Inflammatory macrophage treated with lipopolysaccharide for 4 hours (primary cell): ENCODE results near the gene MRPS6.

Source experiments
- DNase-seq: peaks from one replicate; pipeline ENCODE4 v3.0.0-alpha.2; 2020

Gene MRPS6

DNA sequence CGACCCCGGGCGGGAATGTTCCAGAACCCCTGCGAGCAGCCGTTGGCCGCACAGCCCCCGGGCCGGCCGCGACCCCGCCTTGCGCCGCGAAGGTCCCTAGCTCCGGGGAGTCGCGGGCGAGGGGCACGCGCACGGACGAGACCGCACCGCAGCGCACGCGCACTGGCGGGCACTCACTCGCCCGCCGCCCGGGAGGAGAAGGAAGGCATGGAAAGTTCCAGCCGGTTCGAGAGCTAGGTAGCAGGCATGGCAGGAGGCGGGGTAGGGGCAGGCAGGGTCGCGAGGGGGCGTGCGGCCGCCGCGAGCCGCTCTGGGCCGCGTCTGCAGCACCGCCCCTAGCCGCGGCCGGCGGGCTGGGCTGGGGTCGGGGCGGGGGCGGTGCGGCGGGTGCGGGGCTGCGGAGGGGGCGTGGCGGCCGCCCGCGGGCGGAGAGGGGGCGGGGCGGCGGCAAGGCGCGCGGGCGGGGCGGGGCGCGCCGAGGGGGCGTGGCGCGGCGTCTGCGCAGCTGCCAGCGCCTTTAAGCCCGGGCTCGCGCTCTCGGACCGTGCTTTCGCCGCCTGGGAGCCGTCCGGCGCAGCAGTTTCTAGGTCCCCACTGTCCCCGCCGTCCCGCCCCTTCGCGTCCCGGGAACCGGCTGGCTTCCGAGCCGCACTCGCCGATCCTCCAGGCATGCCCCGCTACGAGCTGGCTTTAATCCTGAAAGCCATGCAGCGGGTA lies at the start of gene MRPS6, which contains the start of gene SLC5A3:
Gene MRPS6, plus strand, starts transcription at position 547 of the 717 bp plus-strand sequence. Its CDS starts 123 bp downstream, at position 670.
Gene SLC5A3, plus strand, starts transcription at position 547 of the 717 bp plus-strand sequence. CDS start 21,621 bp downstream, outside the sequence.
- peak; percentile 89 for DNase-seq

DNA sequence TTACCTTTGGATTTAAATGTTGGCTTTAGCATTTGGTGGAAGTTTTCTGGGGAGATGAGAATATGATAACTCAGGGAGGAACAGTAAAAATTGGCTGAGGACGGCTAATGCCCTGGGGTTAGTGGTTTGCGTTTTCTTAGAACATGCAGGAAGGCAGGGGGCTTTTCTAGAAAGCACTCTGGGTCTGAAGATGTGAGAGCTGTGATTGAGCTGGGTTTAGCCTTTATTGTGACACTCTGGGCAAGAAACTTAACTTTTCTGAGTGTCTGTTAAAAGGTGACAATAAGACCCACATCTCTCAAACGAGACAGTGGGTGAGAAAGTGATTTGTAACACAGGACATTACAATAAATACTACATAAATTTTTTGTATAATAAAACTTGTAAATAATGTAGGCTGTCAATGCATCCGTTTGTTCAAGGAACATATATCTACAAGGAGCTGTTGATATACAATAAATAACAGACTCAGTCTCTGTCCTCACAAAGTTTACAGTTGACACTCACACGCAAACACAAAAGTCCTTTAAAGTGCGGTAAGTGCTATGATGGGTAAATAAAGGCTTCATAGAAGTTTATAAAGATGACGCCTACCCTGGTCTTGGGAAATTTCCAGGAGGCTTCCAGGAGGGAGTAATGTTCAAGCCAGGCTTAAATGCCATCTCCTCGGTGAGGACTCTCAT lies 49.5 kb upstream of the MRPS6 start:
- DNase-seq = no peak

DNA sequence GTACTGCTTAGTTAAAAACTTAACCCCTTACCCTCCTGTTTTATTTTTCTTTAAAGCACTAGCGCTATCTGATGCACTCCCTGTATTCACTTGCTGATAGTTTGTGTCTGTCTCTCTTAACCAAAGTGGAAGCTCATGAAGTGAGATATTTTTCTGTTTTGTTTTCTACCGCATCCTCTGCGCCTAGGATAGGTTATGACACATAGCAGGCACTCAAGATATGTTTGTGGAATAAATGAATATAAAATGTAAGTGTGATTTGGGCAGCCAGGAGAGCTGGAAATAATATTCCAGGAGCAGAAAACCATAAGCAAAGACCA lies 49.0 kb upstream of the MRPS6 start:
- DNase-seq = no peak

DNA sequence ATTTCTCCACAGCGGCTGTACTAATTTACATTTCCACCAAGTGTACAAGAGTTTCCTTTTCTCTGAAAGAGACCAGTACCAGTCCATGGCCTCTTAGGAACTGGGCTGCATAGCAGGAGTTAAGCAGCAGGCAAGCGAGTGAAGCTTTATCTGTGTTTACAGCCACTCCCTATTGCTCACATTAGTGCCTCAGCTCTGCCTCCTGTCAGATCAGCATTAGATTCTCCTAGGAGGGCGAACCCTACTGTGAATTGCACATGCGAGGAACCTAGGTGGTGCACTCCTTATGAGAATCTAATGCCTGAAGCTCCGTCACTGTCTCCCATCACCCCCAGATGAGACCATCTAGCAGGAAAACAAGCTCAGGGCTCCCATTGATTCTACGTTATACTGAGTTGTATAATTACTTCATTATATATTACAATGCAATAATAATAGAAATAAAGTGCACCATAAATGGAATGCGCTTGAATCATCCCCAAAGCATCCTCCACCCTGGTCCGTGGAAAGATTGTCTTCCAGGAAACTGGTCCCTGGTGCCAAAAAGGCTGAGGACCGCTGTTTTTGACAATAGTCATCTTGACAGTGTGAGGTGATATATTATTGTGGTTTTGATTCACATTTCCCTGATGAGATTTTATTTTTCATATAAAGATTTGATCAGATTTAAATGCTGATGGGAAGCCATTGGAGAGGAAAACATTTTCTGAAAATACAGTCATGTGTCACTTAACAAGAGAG lies 45.5 kb upstream of the MRPS6 start:
- DNase-seq = no peak

DNA sequence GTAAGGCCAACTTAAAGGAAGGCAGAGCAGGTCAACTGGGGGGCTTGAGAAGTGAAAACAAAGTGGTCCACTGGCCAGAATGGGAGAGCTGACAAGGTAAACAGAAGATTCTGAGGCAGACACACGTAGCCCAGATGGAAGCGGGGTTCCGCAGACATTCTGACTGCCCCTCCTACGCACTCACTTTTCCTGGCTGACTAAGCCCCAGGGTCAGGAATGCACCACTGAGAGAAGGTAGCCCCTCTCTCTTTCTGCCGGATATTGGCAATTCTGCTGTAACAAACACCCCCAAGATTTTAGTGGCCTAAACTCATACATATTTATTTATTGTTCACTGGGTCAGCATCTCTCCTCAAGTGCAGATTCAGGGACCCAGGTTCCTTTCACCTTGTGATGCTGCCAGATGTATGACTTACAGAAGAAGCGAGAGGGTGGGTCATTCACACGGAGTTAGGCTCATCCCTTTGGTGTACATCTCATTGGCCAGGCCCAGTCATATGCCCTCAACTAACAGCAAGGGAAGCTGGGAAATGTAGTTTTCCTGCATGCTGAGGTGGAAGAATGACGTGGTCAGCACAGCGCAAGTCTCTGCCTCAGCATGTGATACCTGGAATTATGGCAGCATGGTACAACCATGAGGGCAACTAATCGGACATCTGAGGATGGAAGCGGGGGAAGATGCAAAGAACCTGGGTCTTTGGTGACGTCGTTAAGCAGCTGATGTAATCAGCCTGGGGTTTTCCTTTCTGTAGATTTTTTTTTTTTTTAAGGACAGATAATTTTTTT lies 43.4 kb upstream of the MRPS6 start:
- peak; percentile 60 for DNase-seq

DNA sequence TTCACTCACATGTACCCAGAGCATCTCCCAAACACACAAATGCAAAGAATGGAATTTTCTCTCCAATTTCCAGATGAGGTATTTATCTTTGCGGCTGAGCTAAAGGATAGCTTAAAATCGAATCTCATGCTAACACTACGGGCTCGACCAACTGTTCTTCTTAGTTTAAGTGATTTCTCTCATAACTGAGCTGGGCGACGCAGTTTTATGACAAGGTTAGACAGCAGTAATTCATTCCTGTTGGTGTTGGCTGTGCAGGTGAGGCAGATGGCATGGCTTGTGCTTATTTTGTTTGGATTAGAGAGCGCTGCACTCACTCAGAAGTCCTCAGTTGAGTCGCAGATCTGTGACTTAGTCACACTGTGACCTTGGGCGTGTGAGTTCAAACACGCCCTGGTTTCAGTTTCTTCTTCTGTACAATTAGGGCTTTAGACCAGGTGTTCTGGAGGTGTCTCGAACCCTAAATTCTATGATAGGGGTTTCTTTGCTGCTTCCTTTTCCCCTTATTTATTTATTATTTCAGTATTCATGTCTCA lies 41.5 kb upstream of the MRPS6 start:
- no peak for DNase-seq

DNA sequence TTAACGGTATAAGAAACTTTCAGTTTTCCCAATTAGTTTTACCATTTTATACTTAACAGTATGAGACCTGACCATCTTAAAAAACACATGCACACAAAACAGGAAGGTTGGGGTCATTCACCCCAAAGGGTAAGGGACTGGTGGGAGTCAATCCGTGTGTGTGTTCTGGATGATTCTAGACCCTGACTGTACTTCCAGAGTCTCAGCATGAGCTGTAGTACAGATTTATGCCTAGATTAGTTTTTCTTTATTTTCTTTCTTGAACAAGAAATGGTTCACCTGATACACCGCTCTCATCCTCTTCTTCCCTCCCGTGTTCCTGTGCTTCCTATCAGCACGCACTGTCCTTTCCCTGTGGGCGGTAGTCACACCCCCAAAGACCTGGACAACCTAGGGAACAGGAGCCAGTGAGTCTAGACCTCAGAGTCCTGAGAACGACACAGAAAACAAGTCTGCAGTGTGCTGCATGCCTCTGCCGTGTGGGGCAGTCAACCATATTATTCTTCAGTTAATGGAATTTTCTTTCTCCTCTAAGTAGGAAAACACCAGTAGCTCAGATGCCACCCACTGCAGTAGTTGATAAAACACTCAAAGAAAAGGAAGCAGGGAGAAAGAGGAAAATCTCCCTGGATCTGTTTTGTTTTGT lies 38.9 kb upstream of the MRPS6 start:
- DNase-seq = no peak

DNA sequence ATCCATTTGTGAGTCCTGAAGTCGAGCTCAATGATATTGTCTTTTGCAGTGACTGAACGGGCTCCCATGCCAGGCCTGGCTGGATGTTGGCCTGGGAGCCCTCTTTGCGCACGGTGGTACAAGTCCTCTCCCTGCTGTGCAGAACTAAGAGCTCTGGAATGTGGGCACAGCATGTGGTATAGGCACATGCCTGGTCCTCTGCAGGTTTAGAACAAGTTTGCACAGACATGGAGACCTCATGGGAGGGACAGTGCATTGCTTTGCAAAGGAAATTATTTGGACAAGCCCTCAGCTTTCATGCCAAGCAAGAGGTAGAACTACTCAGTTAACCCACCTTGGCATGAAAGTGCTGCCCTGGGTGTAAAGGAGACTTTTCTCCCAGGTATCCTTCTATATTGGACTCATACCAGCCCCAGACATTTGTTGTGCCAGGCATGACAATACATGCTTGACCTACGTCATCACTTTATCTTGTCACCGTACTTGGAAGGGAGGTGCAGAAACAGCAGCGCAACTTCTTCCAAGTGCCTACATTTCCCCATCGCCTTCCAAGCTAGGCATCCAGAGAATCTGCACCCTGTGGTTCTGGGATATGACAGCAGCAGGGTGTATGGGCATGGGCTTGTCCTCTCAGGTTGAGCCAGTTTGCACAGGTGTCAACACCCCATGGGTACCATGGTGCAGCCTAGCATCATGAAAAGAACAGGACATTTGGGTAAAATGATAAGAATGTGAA lies 37.6 kb upstream of the MRPS6 start:
- DNase-seq = no peak

DNA sequence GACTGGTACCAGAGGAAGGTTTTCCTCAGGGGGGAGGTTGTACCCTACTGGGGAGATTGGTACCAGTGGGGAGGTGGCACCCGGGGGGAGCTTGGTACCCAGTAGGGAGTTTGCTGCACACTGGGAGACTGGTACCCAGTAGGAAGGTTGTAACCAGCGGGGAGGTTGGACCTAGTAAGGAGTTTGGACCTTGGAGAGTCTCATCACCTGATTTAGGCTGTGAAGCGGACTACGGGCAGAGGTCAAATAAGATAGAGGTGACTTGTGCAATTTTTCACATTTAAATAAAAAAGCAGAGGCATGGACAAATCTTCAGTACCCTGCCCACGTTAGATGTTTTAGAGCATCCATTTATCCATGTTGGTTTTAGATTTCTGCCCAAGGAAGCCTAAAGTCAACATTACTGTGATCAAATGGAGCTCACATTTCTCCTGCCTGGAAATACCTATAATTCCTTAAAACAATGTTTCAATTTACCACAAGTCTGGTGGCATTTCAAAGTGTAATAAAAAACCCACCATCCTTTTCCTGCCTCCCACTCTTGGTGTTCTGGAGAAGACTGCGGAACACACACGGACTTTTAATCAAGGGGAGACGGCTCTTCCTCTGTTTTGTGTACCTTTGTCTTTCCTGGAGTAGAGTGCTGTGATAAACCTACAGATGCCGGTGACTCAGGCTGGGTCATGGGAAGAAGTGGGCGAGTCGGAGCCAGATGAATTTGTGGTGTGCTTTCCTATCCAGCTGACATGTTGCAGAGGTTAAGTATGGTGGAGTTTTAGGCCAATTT lies 36.2 kb upstream of the MRPS6 start:
- no peak for DNase-seq

DNA sequence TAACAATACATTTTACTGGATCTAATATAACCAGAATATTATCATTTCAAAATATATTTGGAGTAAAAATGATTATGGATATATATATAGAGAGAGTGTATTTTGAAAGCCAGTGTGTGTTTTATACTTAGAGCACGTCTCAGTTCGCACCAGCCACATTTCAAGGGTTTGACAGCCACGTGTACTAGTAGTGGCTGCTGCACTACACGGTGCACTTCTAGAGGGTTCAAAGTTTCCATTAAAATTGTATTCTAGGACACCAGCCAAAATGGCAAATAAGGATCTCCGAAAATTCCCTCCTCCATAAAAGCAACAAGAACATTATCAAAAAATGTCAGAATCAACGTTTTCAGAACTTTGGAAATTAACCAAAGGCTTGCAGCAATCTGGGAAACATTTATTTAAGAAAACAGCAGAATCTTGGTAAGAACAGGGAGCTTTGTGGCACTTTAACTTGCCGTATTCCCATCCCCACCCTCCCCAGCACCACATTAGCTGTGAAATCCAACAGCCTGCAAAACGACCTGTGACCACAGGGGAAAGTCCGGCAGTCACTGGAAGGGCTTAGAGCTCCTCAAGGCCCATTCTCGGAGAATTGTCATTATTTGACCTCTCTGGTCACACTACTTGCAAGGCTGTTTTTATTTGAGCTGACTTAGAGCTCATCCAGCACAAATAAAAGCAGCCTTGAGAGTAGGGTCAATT lies 33.5 kb upstream of the MRPS6 start:
- DNase-seq = no peak

DNA sequence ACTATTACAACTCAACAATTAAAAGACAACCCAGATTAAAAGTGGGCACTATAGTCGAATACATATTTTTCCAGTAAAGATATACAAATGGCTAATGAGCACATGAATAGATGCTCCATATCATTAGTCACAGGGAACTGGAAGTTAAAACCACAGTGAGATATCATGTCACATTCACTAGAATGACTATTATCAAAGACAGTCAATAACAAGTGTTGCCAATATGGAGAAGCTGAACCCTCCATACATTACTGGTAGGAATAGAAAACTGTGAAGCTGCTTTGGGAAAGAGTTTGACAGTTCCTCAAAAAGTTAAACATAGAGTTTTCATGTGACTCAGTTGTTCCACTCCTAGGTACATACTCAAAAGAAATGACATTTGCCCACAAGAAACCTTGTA lies 30.6 kb upstream of the MRPS6 start:
- peak; percentile 4 for DNase-seq

DNA sequence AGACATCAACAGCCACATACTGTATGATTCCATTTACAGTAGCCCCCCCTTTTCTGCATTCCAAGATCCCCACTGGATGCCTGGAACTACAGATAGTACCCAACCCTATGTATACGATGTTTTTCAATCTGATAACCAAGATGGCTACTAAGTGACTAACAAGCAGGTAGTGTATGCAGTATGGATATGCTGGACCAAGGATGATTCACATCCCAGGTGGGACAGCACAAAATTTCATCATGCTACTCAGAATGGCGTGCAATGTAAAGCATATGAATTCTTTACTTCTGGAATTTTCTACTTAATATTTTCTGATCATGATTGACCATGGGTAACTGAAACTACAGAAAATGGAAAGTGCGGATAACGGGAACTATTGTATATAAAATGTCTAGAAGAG lies 30.0 kb upstream of the MRPS6 start:
- no peak for DNase-seq

DNA sequence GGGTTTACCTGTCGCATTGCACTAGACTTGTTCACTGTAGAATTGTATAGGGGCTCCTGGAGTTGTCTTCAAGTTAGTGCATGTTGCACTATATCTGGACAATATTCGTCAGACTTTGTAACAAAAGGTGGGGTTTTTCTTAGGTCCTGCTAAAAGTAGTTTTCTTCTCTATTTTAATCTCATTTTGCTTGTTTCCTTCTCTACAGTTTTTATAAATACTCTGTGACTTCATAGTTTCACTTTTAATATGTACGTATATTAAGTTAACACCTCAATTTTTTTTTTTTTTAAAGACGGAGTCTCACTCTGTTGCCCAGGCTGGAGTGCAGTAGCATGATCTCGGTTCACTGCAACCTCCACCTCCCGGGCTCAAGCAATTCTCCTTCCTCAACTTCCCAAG lies 26.5 kb upstream of the MRPS6 start:
- no peak for DNase-seq

DNA sequence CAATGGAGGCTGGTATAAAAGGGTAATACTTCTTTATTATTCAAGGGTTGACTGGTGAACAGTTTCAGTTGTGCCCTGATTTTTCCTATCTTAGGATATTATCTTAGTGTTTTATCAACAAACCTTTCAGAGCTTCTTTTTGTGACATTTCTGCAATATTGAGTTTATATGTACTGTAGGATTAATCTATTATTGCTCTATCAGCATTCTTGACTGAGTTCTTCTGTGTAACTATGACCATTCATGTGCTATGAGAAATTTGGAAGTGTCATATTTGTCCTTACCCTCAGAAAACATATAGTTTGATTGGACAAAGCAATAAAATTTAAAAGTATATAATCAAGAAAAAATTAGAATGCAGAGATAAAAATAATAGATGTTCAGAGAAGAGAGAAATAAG lies 25.5 kb upstream of the MRPS6 start:
- DNase-seq = no peak

DNA sequence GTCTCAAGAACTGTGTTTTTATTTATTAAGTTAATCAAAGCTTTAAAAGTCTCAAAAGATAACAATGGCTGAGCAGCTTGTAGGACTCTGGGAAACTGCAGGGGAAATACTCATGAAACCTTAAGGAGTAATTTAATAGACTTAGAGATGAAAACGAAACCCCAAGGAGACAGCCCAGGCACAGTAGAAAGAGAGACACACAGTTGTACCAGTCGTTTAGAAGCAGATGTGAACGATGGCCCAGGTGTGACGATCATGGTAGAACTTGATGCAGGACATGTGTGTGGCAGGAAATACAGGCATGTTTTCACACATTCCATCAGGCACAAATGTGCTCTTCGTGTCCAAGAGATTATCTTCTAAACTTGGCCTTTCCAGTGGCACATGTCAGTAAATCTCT lies 21.2 kb upstream of the MRPS6 start:
- no peak for DNase-seq

DNA sequence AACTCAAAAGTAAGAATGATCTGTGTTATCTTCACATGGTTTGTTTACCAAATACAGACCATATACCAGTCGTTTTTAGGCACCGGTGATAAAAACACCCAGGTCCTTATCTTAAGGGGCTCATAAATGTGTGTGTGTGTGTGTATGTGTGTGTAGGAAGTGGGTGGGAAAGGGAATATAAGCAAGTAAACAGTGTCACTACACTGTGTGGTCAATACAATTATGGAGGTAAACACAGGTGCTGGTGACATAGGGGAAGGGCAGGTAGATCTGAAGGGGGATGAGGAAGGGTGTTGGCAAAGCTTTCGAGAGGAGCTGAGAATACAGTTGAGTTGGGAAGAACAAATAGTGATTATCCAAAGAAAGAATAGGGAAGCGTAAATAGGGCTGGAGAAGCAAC lies 19.1 kb upstream of the MRPS6 start:
- no peak for DNase-seq

DNA sequence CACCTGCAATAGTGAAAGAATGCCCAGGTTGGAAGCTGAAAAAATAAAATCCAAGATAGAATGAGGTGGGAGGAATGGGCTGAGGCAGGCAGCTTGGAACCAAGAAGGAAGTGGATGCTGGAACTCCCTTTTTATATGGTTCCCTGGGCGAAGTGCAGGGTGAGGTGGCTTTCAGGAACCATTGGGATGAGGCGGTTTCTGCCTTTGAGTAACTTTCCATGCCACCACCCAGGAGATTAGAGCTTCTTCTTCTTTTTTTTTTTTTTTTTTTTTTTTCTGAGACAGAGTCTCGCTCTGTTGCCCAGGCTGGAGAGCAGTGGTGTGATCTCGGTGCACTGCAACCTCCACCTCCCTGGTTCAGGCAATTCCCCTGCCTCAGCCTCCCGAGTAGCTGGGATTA lies 17.8 kb upstream of the MRPS6 start:
- peak; percentile 46 for DNase-seq

DNA sequence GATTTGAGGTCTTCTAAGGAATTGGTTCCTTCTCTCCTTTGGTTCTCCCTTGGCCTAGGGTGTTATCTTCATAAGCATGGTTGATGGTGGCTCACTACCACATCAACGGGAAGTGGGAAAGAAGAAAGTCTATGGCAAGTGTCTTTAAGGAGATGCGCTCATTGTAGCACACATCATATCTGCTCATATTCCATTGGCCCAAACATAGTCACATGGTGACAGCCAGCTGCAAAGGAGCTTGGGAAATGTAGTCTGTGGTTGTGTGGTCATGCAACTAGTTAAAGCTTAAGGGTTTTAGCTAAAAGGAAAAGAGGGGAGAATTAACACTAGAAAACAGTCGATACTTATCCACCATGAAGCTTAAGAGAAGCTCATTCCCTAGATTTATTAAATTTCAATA lies 11.4 kb upstream of the MRPS6 start:
- DNase-seq = no peak

DNA sequence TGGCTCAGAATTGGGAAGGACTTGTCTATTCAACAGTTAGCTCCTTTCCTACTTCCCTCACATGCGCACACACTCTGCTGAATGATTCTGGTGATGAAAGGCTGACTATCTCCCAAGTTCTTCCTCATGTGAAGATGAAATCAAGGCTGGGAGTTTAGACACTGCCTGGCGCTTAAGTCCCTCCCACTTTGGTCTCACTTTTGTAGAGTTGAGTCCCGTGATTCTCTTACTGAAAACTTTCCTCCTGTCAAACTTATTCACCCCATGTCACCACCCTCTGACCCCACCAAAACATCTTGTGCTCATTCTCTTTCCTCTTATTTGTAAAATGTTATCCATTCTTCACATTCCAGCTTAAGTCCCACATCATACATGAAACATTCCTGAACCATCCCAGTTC lies 8.4 kb upstream of the MRPS6 start:
- peak; percentile 75 for DNase-seq

DNA sequence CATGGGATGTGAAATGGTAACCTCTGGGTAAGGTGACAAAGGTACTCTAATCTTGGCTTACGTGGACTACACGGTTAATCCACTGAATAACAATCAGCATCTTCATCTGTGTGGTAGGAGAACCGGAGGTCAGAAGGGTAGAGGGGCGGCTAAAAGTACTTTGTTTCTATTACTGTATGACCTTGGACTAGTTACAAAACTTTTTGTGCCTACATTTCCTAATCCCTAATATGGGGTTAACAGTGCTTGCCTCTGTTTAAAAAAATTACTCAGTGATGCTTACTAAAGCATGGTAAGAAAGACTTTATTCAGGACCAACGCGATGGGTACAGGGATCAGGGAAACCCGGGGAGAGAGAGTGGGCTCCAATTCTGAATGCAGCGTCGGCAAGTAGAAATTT lies 1.7 kb upstream of the MRPS6 start:
- DNase-seq = no peak
